H1 (cell line): ENCODE data around the gene ESPNL.

ENCODE experiments used
- CTCF ChIP-seq, 3 experiments: IDR thresholded peaks; 1 replicate in 2 of 3; 2 replicates in 1 of 3; pipeline versions ENCODE4 v1.5.1 to v1.6.1; 2011; ENCODE audit warnings: low read length in 3 of 3, mild to moderate bottlenecking in 3 of 3, inconsistent platforms in 2 of 3, low read depth in 1 of 3, moderate library complexity in 1 of 3; ENCODE audit not compliant: insufficient read depth in 1 of 3; ENCODE audit errors: control extremely low read depth in 1 of 3
- EP300 ChIP-seq, 2 experiments: IDR thresholded peaks; 1 replicate in 1 of 2; 2 replicates in 1 of 2; pipeline ENCODE4 v1.6.1; 2011 to 2012; ENCODE audit warnings: low read depth in 2 of 2, low read length in 2 of 2, mild to moderate bottlenecking in 2 of 2, borderline replicate concordance in 1 of 2, inconsistent platforms in 1 of 2, moderate library complexity in 1 of 2
- JUND ChIP-seq: IDR thresholded peaks from 2 replicates; pipeline ENCODE4 v1.6.1; 2011; ENCODE audit warnings: mild to moderate bottlenecking, improper control_type of control experiment, low read length
- RFX5 ChIP-seq: IDR thresholded peaks from 2 replicates; pipeline ENCODE4 v1.6.1; 2011; ENCODE audit warnings: low read depth, low read length, improper control_type of control experiment, borderline replicate concordance
- SIN3A ChIP-seq, 2 experiments: IDR thresholded peaks in 1 of 2; conservative IDR thresholded peaks in 1 of 2; 2 replicates each; pipeline ENCODE4 v1.6.1; 2011 to 2012; ENCODE audit warnings: low read length in 2 of 2, improper control_type of control experiment in 1 of 2, low read depth in 1 of 2, mild to moderate bottlenecking in 1 of 2
- SP4 ChIP-seq: IDR thresholded peaks from 2 replicates; pipeline ENCODE4 v1.6.1; 2012; ENCODE audit warnings: low read length, inconsistent platforms
- SRF ChIP-seq: IDR thresholded peaks from 2 replicates; pipeline ENCODE4 v1.6.1; 2011; ENCODE audit warnings: mild to moderate bottlenecking, low read depth, low read length, moderate library complexity

- TF ChIP-seq CTCF (IDR thresholded peaks at IDR 0.05; ENCODE audit: control extremely low read depth in 1 of 3, insufficient read depth in 1 of 3, low read depth in 1 of 3, low read length in 3 of 3) = no peak
- no peak for TF ChIP-seq EP300 (IDR thresholded peaks at IDR 0.05; ENCODE audit: borderline replicate concordance in 1 of 2, low read depth in 2 of 2, low read length in 2 of 2)
- no peak for TF ChIP-seq SP4
- TF ChIP-seq JUND = no peak
- no peak for TF ChIP-seq SIN3A (conservative IDR thresholded peaks at IDR 0.05 in 1 of 2, IDR thresholded peaks at IDR 0.05 in 1 of 2; ENCODE audit: low read depth in 1 of 2, low read length in 2 of 2)
- no peak for TF ChIP-seq SRF
- no peak for TF ChIP-seq RFX5
Measured at GRCh38 chr2:238122287-238123217, 22.4 kb downstream of the ESPNL start.
